ENCODE results near the gene COL2A1. TPM values are rescaled to one million over a fixed set of nuclear protein-coding genes. Genes with fewer than 3 reads are reported as not detected.

Gene COL2A1
- total and polyA plus RNA-seq, 4 donors, result 321 TPM; not detected in 3

- Histone ChIP-seq H3K4me3 (ENCODE audit: low read depth in 1 of 3, low read length in 3 of 3) (no peak overlapping the region), H3K4me1 (ENCODE audit: control insufficient read depth in 4 of 4, insufficient read depth in 4 of 4, low read length in 3 of 4) (no peaks in the 10 kb centered on the region), H3K27ac (ENCODE audit: low read depth in 1 of 2, low read length in 2 of 2) (no peak overlapping the region), H3K9me3 (ENCODE audit: control insufficient read depth in 4 of 4, low read length in 3 of 4) (no peaks in the 10 kb centered on the region), H3K27me3 (ENCODE audit: control insufficient read depth in 4 of 4, insufficient read depth in 4 of 4, low read length in 3 of 4) (no peaks in the 10 kb centered on the region), H3K9ac (ENCODE audit: low read depth in 1 of 2, low read length in 2 of 2) (no peak overlapping the region), H3K36me3 (ENCODE audit: control insufficient read depth in 4 of 4, insufficient read depth in 3 of 4, low read depth in 1 of 4, low read length in 3 of 4) (no peaks in the 10 kb centered on the region)
- TF ChIP-seq EGR1 (IDR thresholded peaks at IDR 0.05; ENCODE audit: low read depth in 2 of 2), result no peak
- TF ChIP-seq FOXA2 (IDR thresholded peaks at IDR 0.05), result no peak
- TF ChIP-seq MAX (IDR thresholded peaks at IDR 0.05), result no peak
- TF ChIP-seq YY1 (IDR thresholded peaks at IDR 0.05), result no peak
- no peak for TF ChIP-seq RAD21 (IDR thresholded peaks at IDR 0.05)
- no peak for TF ChIP-seq ATF3 (IDR thresholded peaks at IDR 0.05)
- no peak for TF ChIP-seq HNF4A (conservative IDR thresholded peaks at IDR 0.05)
- no peak for TF ChIP-seq JUND (IDR thresholded peaks at IDR 0.05)
- TF ChIP-seq CTCF (IDR thresholded peaks at IDR 0.05; ENCODE audit: low read depth, low read length, missing input control), result no peak
- no peak for TF ChIP-seq ZBTB33 (IDR thresholded peaks at IDR 0.05)
- DNase-seq (ENCODE audit: low spot score), result no peak
- 88% methylated on average over 3 of the region's 3 CpGs for WGBS
These were observed 76.9 kb downstream of the COL2A1 start for GRCh38 chr12:47927346-47927745.

Other genes with a start within 250 kb of the COL2A1 start
- 1 to 10 TPM; 1.3 to 4.3 TPM for gene RAPGEF3, start 245.6 kb downstream of the COL2A1 start, total RNA-seq
- 1 to 10 TPM; 1.3 to 1.6 TPM for gene RAPGEF3, start 245.6 kb downstream of the COL2A1 start, polyA plus RNA-seq
- gene SLC48A1, start 231.2 kb downstream of the COL2A1 start, total RNA-seq, result 10 to 100 TPM in 1 of 2 donors, 1 to 10 TPM in 1; 6.1 to 15.4 TPM
- 10 to 100 TPM in 1 of 2 donors, 1 to 10 TPM in 1; 8.3 to 10.4 TPM for gene SLC48A1, start 231.2 kb downstream of the COL2A1 start, polyA plus RNA-seq
- gene HDAC7, start 184.6 kb downstream of the COL2A1 start, total RNA-seq, result 10 to 100 TPM in 1 of 2 donors, 1 to 10 TPM in 1; 7.1 to 14.7 TPM
- gene HDAC7, start 184.6 kb downstream of the COL2A1 start, polyA plus RNA-seq, result 1 to 10 TPM; 3.5 to 7.2 TPM
- under 1 TPM; 0.25 to 0.42 TPM for gene VDR, start 99.5 kb downstream of the COL2A1 start, total RNA-seq
- under 1 TPM; 0.28 to 0.47 TPM for gene VDR, start 99.5 kb downstream of the COL2A1 start, polyA plus RNA-seq
- gene TMEM106C, start 40.9 kb downstream of the COL2A1 start, total RNA-seq, result 10 to 100 TPM; 18.8 to 57.8 TPM
- gene TMEM106C, start 40.9 kb downstream of the COL2A1 start, polyA plus RNA-seq, result 10 to 100 TPM; 16.2 to 31.5 TPM
- 10 to 100 TPM in 1 of 2 donors, 1 to 10 TPM in 1; 6.4 to 11.7 TPM for gene SENP1, start 101.6 kb upstream of the COL2A1 start, total RNA-seq
- gene SENP1, start 101.6 kb upstream of the COL2A1 start, polyA plus RNA-seq, result 1 to 10 TPM; 1.4 to 2.1 TPM
- 10 to 100 TPM in 1 of 2 donors, 1 to 10 TPM in 1; 6.4 to 23.9 TPM for gene PFKM, start 114.9 kb upstream of the COL2A1 start, total RNA-seq
- gene PFKM, start 114.9 kb upstream of the COL2A1 start, polyA plus RNA-seq, result 1 to 10 TPM; 4.5 to 5.2 TPM
- 10 to 100 TPM; 17.0 to 17.7 TPM for gene ASB8, start 153.0 kb upstream of the COL2A1 start, total RNA-seq
- gene ASB8, start 153.0 kb upstream of the COL2A1 start, polyA plus RNA-seq, result 10 to 100 TPM; 18.6 to 23.5 TPM
- gene CCDC184, start 179.2 kb upstream of the COL2A1 start, total RNA-seq, result under 1 TPM in 1 of 2 donors, not detected in 1; 0.08 TPM
- under 1 TPM; 0.07 to 0.13 TPM for gene CCDC184, start 179.2 kb upstream of the COL2A1 start, polyA plus RNA-seq
- gene OR10AD1, start 198.8 kb upstream of the COL2A1 start, total RNA-seq, result not detected
- not detected for gene OR10AD1, start 198.8 kb upstream of the COL2A1 start, polyA plus RNA-seq

Data from liver (tissue), 9 donors.